NCI-H146 treated with DMSO at 0.1 percent for 48 hours (cell line): Measurements from ENCODE around the gene DUSP16.
A peak's percentile ranks its signal among the peaks of the same experiment; 100 is the strongest.
"Not testable (repeated sequence)": the region's sequence is repeated elsewhere in the genome, so short reads cannot be mapped to it uniquely, and the experiment has no call there.

Source experiments
- DNase-seq: peaks from one replicate; lab custom pipeline; 2025; ENCODE audit not compliant: unreplicated experiment; lab: John Stamatoyannopoulos, UW

The DUSP16 gene

GRCh38 chr12:12585115-12585863, 22.6 kb upstream of the DUSP16 start:
- no peak for DNase-seq

- DNase-seq = no peak
Measured at GRCh38 chr12:12583510-12584178, 21.0 kb upstream of the DUSP16 start.

- no peak for DNase-seq
Measured at GRCh38 chr12:12582895-12583303, 20.2 kb upstream of the DUSP16 start.

DNA sequence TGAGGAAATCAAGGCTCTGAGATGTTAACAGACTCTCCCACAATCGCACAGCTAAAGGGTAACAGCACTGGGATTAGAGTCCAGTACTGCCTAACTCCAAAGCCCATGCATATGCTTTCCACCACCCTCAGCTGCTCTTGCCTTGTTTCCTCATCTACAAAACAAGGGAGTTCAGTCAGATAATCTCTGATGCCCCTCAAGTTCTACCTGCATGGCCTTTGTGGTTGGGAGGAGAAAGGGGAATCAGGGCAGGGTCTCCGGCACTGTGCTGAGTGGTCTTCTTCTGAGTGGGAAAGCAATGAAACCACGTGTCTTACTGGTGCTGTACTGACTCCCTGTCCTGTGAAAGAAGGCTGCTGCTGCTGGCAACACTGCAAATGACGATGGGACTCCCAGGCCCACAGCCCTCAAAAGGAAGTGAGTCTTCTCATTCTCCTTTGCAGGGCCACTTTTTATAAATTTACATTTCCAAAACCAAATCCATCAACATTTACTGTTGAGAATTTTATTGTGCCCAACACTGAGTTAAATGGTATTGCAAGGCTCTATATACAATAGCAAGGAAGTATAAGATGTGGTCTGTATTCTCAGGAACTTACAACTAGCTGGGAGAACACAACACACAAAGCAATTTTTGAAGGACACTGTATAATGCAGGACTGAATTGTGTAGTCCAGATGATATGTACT, 19.7 kb upstream of the DUSP16 start:
- DNase-seq = no peak

DNA sequence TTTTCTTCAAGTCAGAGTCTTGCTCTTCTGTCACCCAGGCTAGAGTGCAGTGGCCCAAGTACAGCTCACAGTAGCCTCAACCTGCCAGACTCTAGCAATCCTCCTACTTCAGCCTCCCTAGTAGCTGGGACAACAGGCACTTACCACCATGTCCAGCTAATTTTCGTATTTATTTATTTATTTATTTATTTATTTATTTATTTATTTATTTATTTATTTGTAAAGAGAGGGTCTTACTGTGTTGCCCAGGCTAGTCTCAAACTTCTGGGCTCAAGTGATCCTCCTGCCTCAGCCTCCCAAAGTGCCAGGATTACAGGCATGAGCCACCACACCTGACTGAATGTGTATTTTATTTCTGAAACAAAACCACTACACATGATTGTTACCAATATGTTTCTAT, 18.1 kb upstream of the DUSP16 start:
- DNase-seq = not testable (repeated sequence)

DNA sequence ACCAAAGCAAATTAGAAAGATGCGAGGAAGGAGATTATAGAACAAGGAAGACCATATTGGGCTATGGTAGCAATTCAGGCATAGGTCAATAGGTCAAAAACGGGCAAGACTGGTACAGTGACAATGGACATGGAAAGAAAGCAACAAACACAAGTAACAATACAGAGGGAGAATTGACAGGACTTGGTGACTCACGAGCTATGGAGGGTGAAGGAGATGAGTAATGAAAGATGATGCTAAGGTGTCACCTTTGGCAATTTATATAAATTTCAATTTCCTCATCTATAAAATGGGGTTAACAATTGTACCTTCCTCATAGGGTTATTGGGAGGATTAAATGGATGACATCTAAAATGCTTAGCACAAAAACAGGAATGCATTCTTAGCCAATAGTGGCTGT, 15.1 kb upstream of the DUSP16 start:
- no peak for DNase-seq

- no peak for DNase-seq
Measured at GRCh38 chr12:12572659-12573058, 10.0 kb upstream of the DUSP16 start.

DNA sequence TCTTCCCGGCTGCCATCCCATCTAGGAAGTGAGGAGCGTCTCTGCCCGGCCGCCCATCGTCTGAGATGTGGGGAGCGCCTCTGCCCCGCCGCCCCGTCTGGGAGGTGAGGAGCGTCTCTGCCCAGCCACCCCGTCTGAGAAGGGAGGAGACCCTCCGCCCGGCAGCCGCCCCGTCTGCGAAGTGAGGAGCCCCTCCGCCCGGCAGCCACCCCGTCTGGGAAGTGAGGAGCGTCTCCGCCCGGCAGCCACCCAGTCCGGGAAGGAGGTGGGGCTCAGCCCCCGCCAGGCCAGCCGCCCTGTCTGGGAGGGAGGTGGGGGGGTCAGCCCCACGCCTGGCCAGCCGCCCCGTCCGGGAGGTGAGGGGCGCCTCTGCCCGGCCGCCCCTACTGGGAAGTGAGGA, 3.3 kb upstream of the DUSP16 start:
- DNase-seq = not testable (repeated sequence)

- no peak for DNase-seq
Measured at GRCh38 chr12:12564911-12565310, 2.2 kb upstream of the DUSP16 start.

- DNase-seq = no peak
Measured at GRCh38 chr12:12563290-12563928, 746 bp upstream of the DUSP16 start.

- DNase-seq = peak; percentile 34
Measured at GRCh38 chr12:12562016-12562483, 613 bp downstream of the DUSP16 start.

- DNase-seq = peak; percentile 46
Measured at GRCh38 chr12:12561371-12562015, 1.2 kb downstream of the DUSP16 start.

DNA sequence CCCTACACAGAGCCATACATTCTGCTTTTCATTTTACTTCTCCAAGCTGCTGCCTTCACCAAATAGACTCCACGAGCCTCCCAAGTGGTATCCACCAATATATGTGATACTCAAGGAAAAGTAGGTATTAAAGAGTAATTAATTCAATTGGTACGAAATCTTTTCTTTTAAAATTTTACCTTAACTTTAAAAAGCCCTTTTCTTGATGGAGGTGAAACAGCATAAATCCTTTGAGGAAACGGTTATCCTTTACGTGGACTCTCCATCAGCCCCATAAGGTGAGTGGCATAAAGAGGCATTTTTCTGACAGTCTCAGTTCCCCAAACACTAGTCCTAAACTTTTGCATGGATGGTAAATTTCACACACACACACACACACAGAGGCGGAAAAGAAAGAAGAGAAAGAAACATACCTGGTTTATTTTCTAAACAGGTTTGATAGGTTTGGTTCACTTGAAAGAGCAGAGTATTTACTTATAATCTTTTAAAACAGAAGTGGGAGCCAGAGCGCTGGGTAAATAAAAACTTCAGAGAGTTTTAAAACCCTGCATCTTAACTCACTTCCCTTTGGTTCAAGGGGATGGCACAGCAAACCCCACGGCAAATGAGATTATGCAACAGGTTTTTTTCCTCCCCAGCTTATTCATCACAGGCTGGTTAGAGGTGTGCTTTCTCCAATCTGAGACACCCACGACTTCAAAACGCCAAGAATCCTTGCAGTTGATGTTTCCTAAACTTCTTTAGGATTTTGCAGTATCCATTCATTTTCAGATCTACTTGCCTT, 1.9 kb downstream of the DUSP16 start:
- no peak for DNase-seq

DNA sequence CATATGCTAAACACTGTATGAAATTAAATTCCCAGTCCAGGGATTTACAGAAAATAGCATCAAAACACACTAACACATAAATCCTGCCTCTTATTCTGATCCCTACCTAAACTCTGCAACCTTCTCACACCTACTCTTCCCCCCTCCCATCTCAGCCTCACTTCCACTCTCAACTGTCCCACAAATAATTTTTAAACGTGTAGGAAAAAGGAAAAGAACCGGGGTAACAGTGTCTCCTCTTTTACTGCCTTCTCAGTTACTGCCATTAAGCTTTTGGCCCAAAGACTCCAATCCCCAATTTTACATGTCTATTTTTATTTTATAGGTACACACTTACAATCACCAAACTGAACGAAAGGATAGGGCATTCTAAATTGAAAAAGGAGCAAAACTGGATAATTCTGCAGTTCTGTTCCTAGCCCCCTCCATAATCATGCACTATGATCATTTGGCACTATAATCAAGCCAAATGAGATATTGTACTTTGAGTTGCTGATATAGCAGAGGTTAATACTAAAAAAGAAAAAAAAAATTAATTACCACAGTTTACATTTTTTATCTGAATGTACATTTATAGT, 2.9 kb downstream of the DUSP16 start:
- DNase-seq = no peak

- no peak for DNase-seq
Measured at GRCh38 chr12:12558291-12558690, 4.4 kb downstream of the DUSP16 start.

GRCh38 chr12:12557733-12558132, 4.9 kb downstream of the DUSP16 start:
- no peak for DNase-seq

- DNase-seq = no peak
Measured at GRCh38 chr12:12555656-12556055, 7.0 kb downstream of the DUSP16 start.

- DNase-seq = no peak
Measured at GRCh38 chr12:12553208-12553785, 9.4 kb downstream of the DUSP16 start.

GRCh38 chr12:12551115-12551514, 11.5 kb downstream of the DUSP16 start:
- DNase-seq = no peak
